ENCODE results near the gene CREB1. TPM values are rescaled to one million over a fixed set of nuclear protein-coding genes. Genes with fewer than 3 reads are reported as not detected.

Gene CREB1
- total and polyA plus RNA-seq, 9 of the 15 experiments (the other 6 are each of a cell fraction or from before 2014, with no cell fraction given), result 8.9 to 51.3 (median 19.5) TPM

DNA sequence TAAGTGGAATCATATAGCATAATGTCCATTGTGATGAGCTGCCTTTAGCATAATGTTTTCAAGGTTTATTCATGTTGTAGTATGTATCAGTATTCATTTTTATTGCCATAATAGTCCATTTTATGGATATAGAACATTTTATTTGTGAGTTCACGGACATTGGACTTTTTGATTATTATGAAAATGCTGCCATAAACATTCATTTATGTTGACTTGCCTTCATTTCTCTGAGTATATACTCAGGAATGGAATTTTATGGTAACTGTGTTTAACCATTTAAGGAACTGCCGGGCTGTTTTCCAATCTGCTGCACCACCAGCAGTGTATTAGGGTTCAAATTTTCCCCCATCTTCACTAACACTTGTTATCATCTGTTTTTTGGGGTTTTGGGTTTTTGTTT, 12.2 kb downstream of the CREB1 start:
- DNase-seq (ENCODE audit: extremely low read depth in 1 of 4, low spot score in 3 of 4) (no peak), FAIRE-seq (no peak), ATAC-seq (no peak)
- intact Hi-C loops (cut with micrococcal nuclease), result no loop called here
- in situ Hi-C loops (cut with MboI), result no loop called here
- H2AFZ ChIP-seq (ENCODE audit: low read depth, low read length), result no peak overlapping the region
- 92% methylated on average over 1 of the region's 2 CpGs for WGBS (ENCODE audit: insufficient coverage, low coverage, missing lambda C conversion rate)
- no peak for TF ChIP-seq BRD9 (IDR thresholded peaks at IDR 0.05; ENCODE audit: low read depth, partially characterized antibody)
- TF ChIP-seq NCOA1 (IDR thresholded peaks at IDR 0.05; ENCODE audit: low read depth), result no peak
- TF ChIP-seq RBM15 (IDR thresholded peaks at IDR 0.05; ENCODE audit: insufficient read depth, low read length), result no peak
- TF ChIP-seq SRSF1 (IDR thresholded peaks at IDR 0.05; ENCODE audit: low read depth, low read length), result no peak
- H3K9me1 ChIP-seq (ENCODE audit: control insufficient read depth, insufficient read depth, low read length), result no peaks in the 10 kb centered on the region
- H3K36me3 ChIP-seq (ENCODE audit: control insufficient read depth, insufficient read depth, low read length), result peaks cover 8% of the 10 kb centered on the region; the same call in 1 of the 3 replicates
- H3K27ac ChIP-seq (ENCODE audit: extremely low read depth, low read depth, low read length), result no peak overlapping the region
- no TSS peak for BruUV-seq (replicated peaks)
- no peaks in the 10 kb centered on the region for H3K27me3 ChIP-seq (ENCODE audit: control insufficient read depth in 2 of 2, insufficient read depth in 2 of 2, low read length in 2 of 2)
- no peak overlapping the region for H3K4me2 ChIP-seq (ENCODE audit: insufficient read depth, low read length)
- ChIA-PET CTCF (ENCODE audit: low intra/inter-chr PET ratio) (no interaction called here), POLR2A (no interaction called here)
- no peaks in the 10 kb centered on the region for H4K20me1 ChIP-seq (replicated peaks; ENCODE audit: control insufficient read depth, insufficient read depth, low read length)
- peaks cover 92% of the 10 kb centered on the region for H3K79me2 ChIP-seq (ENCODE audit: control insufficient read depth, insufficient read depth, low read length)
- H3K4me3 ChIP-seq, result no peak overlapping the region
- H3K4me1 ChIP-seq (replicated peaks in 1 of 2; ENCODE audit: control insufficient read depth in 2 of 2, insufficient read depth in 2 of 2, low read length in 2 of 2), result no peaks in the 10 kb centered on the region; a peak in 2 of 5 replicates
- no peak overlapping the region for H3K9ac ChIP-seq (ENCODE audit: insufficient read depth in 1 of 2, low read depth in 2 of 2, low read length in 2 of 2)
- H3K9me3 ChIP-seq (replicated peaks; ENCODE audit: control insufficient read depth, insufficient read depth, low read depth, low read length), result no peaks in the 10 kb centered on the region

DNA sequence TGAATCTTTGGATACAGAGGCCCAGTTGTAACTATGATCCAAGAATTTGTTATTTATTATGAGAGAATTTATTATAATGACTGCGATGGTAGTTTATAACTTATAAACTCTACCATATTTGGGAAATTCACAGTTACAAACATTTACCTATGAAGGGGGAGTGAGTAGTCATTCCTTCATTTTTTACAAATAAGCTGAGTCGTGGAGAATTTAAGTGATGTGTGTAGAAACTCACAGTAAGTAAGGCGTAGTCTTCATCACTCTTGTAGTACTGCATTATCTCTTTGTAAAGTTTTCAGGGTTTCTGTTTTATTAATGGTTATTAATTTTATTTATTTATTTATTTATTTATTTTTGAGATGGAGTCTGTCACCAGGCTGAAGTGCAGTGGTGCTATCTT, 13.5 kb downstream of the CREB1 start:
- H3K27me3 ChIP-seq (ENCODE audit: control insufficient read depth in 2 of 2, insufficient read depth in 2 of 2, low read length in 2 of 2), result no peaks in the 10 kb centered on the region
- no peak for TF ChIP-seq CHCHD3 (CRISPR knock-in tag; IDR thresholded peaks at IDR 0.05)
- TF ChIP-seq ZNF316 (IDR thresholded peaks at IDR 0.05), result peak; percentile 65
- peak; percentile 31; the same call in 1 of the 2 replicates for TF ChIP-seq MAFK (IDR thresholded peaks at IDR 0.05; ENCODE audit: low read length)
- TF ChIP-seq HLTF (IDR thresholded peaks at IDR 0.05), result no peak
- TF ChIP-seq MAFF (IDR thresholded peaks at IDR 0.05; ENCODE audit: low read length), result peak; percentile 48; the same call in 1 of the 2 replicates
- peak; percentile 39 for TF ChIP-seq MAFG (tag; conservative IDR thresholded peaks at IDR 0.05)
- TF ChIP-seq C11orf30 (IDR thresholded peaks at IDR 0.05; ENCODE audit: low read depth), result peak; percentile 59
- DNase-seq (ENCODE audit: extremely low read depth in 1 of 4, low spot score in 3 of 4) (no peak), ATAC-seq (no peak), FAIRE-seq (no peak)
- intact Hi-C loops (cut with micrococcal nuclease), result no loop called here
- ChIA-PET CTCF (ENCODE audit: low intra/inter-chr PET ratio) (no interaction called here), POLR2A (no interaction called here)
- peaks cover 93% of the 10 kb centered on the region for H3K79me2 ChIP-seq (ENCODE audit: control insufficient read depth, insufficient read depth, low read length)
- no peaks in the 10 kb centered on the region for H4K20me1 ChIP-seq (replicated peaks; ENCODE audit: control insufficient read depth, insufficient read depth, low read length)
- in situ Hi-C loops (cut with MboI), result no loop called here
- H3K9me3 ChIP-seq (replicated peaks; ENCODE audit: control insufficient read depth, insufficient read depth, low read depth, low read length), result no peaks in the 10 kb centered on the region
- WGBS (ENCODE audit: insufficient coverage, low coverage, missing lambda C conversion rate), result 100% methylated on average over 3 of the region's 3 CpGs
- BruUV-seq (replicated peaks), result no TSS peak
- no peak overlapping the region for H3K4me3 ChIP-seq
- no peak overlapping the region for H3K27ac ChIP-seq (ENCODE audit: extremely low read depth, low read depth, low read length)
- no peaks in the 10 kb centered on the region for H3K9me1 ChIP-seq (ENCODE audit: control insufficient read depth, insufficient read depth, low read length)
- no peaks in the 10 kb centered on the region; a peak in 1 of 5 replicates for H3K4me1 ChIP-seq (replicated peaks in 1 of 2; ENCODE audit: control insufficient read depth in 2 of 2, insufficient read depth in 2 of 2, low read length in 2 of 2)
- no peak overlapping the region for H3K9ac ChIP-seq (ENCODE audit: insufficient read depth in 1 of 2, low read depth in 2 of 2, low read length in 2 of 2)
- H3K36me3 ChIP-seq (ENCODE audit: control insufficient read depth, insufficient read depth, low read length), result peaks cover 8% of the 10 kb centered on the region; the same call in 1 of the 3 replicates
- H2AFZ ChIP-seq (ENCODE audit: low read depth, low read length), result no peak overlapping the region
- no peak overlapping the region for H3K4me2 ChIP-seq (ENCODE audit: insufficient read depth, low read length)

Data from K562 (cell line).